Measurements from ENCODE around the gene AIRE. TPM values are rescaled to one million over a fixed set of nuclear protein-coding genes. Genes with fewer than 3 reads are reported as not detected.
A peak's percentile ranks its signal among the peaks of the same experiment; 100 is the strongest.

AIRE gene
- total RNA-seq, 1 experiment from 2014 or later: 0.09 TPM

- H3K4me1 Mint-ChIP-seq: peaks cover 4% of the 10 kb centered on the region
- H3K36me3 Mint-ChIP-seq: no peaks in the 10 kb centered on the region
- no peak overlapping the region for H3K27ac Mint-ChIP-seq
- no peak for TF ChIP-seq RELA (CRISPR knock-in tag; IDR thresholded peaks at IDR 0.05; ENCODE audit: borderline replicate concordance)
- no peak for TF ChIP-seq TCF7 (CRISPR knock-in tag; IDR thresholded peaks at IDR 0.05; ENCODE audit: low read depth)
- no peak for TF ChIP-seq TP53 (CRISPR knock-in tag; IDR thresholded peaks at IDR 0.05)
- TF ChIP-seq, protein P1, sequence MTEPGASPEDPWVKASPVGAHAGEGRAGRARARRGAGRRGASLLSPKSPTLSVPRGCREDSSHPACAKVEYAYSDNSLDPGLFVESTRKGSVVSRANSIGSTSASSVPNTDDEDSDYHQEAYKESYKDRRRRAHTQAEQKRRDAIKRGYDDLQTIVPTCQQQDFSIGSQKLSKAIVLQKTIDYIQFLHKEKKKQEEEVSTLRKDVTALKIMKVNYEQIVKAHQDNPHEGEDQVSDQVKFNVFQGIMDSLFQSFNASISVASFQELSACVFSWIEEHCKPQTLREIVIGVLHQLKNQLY (CRISPR knock-in tag; IDR thresholded peaks at IDR 0.05): no peak
- no peak for TF ChIP-seq MXD4 (CRISPR knock-in tag; IDR thresholded peaks at IDR 0.05; ENCODE audit: borderline replicate concordance)
- TF ChIP-seq, protein P2, sequence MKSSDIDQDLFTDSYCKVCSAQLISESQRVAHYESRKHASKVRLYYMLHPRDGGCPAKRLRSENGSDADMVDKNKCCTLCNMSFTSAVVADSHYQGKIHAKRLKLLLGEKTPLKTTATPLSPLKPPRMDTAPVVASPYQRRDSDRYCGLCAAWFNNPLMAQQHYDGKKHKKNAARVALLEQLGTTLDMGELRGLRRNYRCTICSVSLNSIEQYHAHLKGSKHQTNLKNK (CRISPR knock-in tag; IDR thresholded peaks at IDR 0.05): no peak
- no peak for TF ChIP-seq PRRX2 (CRISPR knock-in tag; IDR thresholded peaks at IDR 0.05)
- TF ChIP-seq GTF2I (CRISPR knock-in tag; conservative IDR thresholded peaks at IDR 0.05): no peak
- no peak for TF ChIP-seq IRF2 (CRISPR knock-in tag; IDR thresholded peaks at IDR 0.05; ENCODE audit: borderline replicate concordance, low read depth)
- TF ChIP-seq, protein P3, sequence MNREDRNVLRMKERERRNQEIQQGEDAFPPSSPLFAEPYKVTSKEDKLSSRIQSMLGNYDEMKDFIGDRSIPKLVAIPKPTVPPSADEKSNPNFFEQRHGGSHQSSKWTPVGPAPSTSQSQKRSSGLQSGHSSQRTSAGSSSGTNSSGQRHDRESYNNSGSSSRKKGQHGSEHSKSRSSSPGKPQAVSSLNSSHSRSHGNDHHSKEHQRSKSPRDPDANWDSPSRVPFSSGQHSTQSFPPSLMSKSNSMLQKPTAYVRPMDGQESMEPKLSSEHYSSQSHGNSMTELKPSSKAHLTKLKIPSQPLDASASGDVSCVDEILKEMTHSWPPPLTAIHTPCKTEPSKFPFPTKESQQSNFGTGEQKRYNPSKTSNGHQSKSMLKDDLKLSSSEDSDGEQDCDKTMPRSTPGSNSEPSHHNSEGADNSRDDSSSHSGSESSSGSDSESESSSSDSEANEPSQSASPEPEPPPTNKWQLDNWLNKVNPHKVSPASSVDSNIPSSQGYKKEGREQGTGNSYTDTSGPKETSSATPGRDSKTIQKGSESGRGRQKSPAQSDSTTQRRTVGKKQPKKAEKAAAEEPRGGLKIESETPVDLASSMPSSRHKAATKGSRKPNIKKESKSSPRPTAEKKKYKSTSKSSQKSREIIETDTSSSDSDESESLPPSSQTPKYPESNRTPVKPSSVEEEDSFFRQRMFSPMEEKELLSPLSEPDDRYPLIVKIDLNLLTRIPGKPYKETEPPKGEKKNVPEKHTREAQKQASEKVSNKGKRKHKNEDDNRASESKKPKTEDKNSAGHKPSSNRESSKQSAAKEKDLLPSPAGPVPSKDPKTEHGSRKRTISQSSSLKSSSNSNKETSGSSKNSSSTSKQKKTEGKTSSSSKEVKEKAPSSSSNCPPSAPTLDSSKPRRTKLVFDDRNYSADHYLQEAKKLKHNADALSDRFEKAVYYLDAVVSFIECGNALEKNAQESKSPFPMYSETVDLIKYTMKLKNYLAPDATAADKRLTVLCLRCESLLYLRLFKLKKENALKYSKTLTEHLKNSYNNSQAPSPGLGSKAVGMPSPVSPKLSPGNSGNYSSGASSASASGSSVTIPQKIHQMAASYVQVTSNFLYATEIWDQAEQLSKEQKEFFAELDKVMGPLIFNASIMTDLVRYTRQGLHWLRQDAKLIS (CRISPR knock-in tag; IDR thresholded peaks at IDR 0.05; ENCODE audit: borderline replicate concordance): no peak
- TF ChIP-seq ELF4 (CRISPR knock-in tag; IDR thresholded peaks at IDR 0.05; ENCODE audit: low read depth): no peak
- TF ChIP-seq FOXJ3 (CRISPR knock-in tag; IDR thresholded peaks at IDR 0.05; ENCODE audit: borderline replicate concordance): no peak
- TF ChIP-seq MYBL2 (CRISPR knock-in tag; IDR thresholded peaks at IDR 0.05): no peak
- no peak for TF ChIP-seq NFYB (CRISPR knock-in tag; conservative IDR thresholded peaks at IDR 0.05; ENCODE audit: low read depth)
- no peak for TF ChIP-seq ZNF263 (CRISPR knock-in tag; IDR thresholded peaks at IDR 0.05; ENCODE audit: low read depth)
- no peak for TF ChIP-seq JUN (CRISPR knock-in tag; IDR thresholded peaks at IDR 0.05)
- POLR2A ChIA-PET: no interaction called here
- H3K27me3 Mint-ChIP-seq (ENCODE audit: low read depth): no peaks in the 10 kb centered on the region
- H3K4me3 Mint-ChIP-seq: no peak overlapping the region
- no peaks in the 10 kb centered on the region for H3K9me3 Mint-ChIP-seq
- no peak for DNase-seq (ENCODE audit: low spot score)
- CTCF ChIA-PET: interaction anchor here (1.7 kb wide), 1 partner anchor 32 kb away, joined by 5 read pairs; no protein-coding TSS in a partner anchor
- no peak for ATAC-seq
Observed at GRCh38 chr21:44265734-44266270, 19.9 kb upstream of the AIRE start.

DNA sequence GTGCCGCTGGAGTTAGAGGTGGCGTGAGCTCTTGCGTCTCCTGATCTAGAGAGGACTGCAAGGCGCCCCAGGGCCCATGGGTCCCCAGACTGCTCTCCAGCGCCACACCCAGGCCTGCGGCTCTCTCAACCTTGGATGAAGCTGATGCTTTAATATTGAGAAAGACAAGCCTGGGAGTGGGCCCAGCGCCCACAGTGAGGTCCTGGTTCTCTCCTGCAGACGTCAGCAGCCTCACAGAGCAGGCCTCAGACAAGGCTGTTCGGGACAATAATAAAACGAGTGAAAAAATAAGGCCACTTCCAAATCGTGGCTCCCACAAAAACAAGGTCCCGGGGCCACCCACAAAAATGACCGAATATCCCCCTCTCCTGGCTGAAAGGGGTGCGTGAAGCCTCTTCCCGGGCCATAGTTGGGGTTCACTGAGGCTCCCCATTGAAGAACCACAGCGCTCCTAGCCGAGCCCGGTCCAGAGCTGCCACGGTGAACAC is 18.0 kb upstream of the AIRE start:
- ChIA-PET CTCF (interaction anchor here (0.6 to 1.4 kb wide), 7 partner anchors 13 to 1088 kb away, joined by 3 to 12 read pairs (median 3); no protein-coding TSS in a partner anchor), POLR2A (interaction anchor here (0.7 kb wide), 1 partner anchor 1640 kb away, joined by 3 read pairs; no protein-coding TSS in a partner anchor)
- Mint-ChIP-seq H3K36me3 (no peaks in the 10 kb centered on the region), H3K27ac (no peak overlapping the region), H3K27me3 (ENCODE audit: low read depth) (no peaks in the 10 kb centered on the region), H3K4me1 (peaks cover 4% of the 10 kb centered on the region), H3K4me3 (no peak overlapping the region), H3K9me3 (no peaks in the 10 kb centered on the region)
- DNase-seq (ENCODE audit: low spot score) (peak; percentile 66), ATAC-seq (peak; percentile 76)
- TF ChIP-seq, protein P4, sequence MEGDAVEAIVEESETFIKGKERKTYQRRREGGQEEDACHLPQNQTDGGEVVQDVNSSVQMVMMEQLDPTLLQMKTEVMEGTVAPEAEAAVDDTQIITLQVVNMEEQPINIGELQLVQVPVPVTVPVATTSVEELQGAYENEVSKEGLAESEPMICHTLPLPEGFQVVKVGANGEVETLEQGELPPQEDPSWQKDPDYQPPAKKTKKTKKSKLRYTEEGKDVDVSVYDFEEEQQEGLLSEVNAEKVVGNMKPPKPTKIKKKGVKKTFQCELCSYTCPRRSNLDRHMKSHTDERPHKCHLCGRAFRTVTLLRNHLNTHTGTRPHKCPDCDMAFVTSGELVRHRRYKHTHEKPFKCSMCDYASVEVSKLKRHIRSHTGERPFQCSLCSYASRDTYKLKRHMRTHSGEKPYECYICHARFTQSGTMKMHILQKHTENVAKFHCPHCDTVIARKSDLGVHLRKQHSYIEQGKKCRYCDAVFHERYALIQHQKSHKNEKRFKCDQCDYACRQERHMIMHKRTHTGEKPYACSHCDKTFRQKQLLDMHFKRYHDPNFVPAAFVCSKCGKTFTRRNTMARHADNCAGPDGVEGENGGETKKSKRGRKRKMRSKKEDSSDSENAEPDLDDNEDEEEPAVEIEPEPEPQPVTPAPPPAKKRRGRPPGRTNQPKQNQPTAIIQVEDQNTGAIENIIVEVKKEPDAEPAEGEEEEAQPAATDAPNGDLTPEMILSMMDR (IDR thresholded peaks at IDR 0.05): 0 out of 2 replicates have a peak, but pooled peaks have one; percentile 13
- TF ChIP-seq NR1H2 (CRISPR knock-in tag; IDR thresholded peaks at IDR 0.05): no peak
